Thoracic aorta (tissue), 2 donors: Measurements from ENCODE around the gene KRT38. TPM values are rescaled to one million over a fixed set of nuclear protein-coding genes. Genes with fewer than 3 reads are reported as not detected.

ENCODE experiments used
- ATAC-seq: fragments of 150-250 bp; one replicate; pipeline ENCODE4 v1.8.0; 2017; ENCODE audit warnings: low read depth; ENCODE audit not compliant: insufficient number of reproducible peaks, low FRiP score
- DNase-seq: peaks from one replicate; pipeline ENCODE4 v3.0.0-alpha.2; 2020; ENCODE audit warnings: low spot score
- H3K27ac ChIP-seq, 2 donors: fragments of 200-600 bp; sonication (generic); 1 replicate in 1 of 2; 2 replicates in 1 of 2; pipeline ENCODE4 v1.5.1; 2016; ENCODE audit warnings: mild to moderate bottlenecking in 2 of 2, moderate library complexity in 2 of 2
- H3K27me3 ChIP-seq: fragments of 200-600 bp; sonication (generic); replicated peaks from 2 replicates; pipeline ENCODE4 v1.6.0; 2016; ENCODE audit warnings: mild to moderate bottlenecking; ENCODE audit not compliant: insufficient read depth
- H3K36me3 ChIP-seq: fragments of 200-600 bp; sonication (generic); one replicate; pipeline ENCODE4 v1.5.1; 2016
- H3K4me1 ChIP-seq, 2 donors: fragments of 200-600 bp; sonication (generic); 1 replicate in 1 of 2; 2 replicates in 1 of 2; pipeline versions ENCODE4 v1.5.1 to v1.6.0; 2016; ENCODE audit warnings: low read depth in 2 of 2, mild to moderate bottlenecking in 1 of 2; ENCODE audit not compliant: control insufficient read depth in 1 of 2
- H3K4me3 ChIP-seq: fragments of 200-600 bp; sonication (generic); 2 replicates; pipeline ENCODE4 v1.5.1; 2016; ENCODE audit warnings: mild to moderate bottlenecking
- H3K9me3 ChIP-seq: fragments of 200-600 bp; sonication (generic); 2 replicates; pipeline ENCODE4 v1.5.1; 2016
- total RNA-seq, 2 donors: library from RNA; depleted of rRNA; stranded (reverse); fragments of >200 nt; gene quantifications; one replicate each; pipeline versions ENCODE4 v1.1.0 to v1.2.3, GENCODE V29; 2016
- TF ChIP-seq, protein P1 (sequence below): fragments of 200-600 bp; sonication (generic); IDR thresholded peaks from one replicate; pipeline ENCODE4 v1.5.1; 2019; ENCODE audit warnings: antibody characterized with exemption

Gene KRT38
- total RNA-seq, 2 donors from 2014 or later: not detected

DNA sequence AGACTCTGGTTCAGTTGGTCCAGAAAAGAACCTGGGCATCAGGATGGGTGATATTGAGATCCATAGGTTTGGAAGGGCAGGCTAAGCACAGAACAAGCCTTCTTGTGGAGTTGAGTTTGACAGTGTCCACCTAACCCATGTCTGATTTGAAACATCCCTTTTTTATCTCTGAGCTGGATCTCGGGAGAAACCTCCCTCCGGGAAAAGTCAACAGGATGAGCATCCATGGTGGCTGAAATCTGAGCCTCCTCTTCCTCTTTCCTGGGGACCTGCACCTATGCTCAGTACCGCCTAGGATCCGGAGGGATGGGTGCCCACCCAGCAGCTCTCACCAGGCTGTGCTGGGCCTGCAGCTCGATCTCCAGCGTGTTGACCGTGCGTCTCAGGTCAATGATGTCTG lies 23.0 kb upstream of the KRT38 start:
- H3K4me1 ChIP-seq: peaks cover 0 to 7% of the 10 kb centered on the region in 2 donors
- DNase-seq (no peak), ATAC-seq (no peak)
- H3K9me3 ChIP-seq: no peaks in the 10 kb centered on the region
- H3K27ac ChIP-seq: no peak overlapping the region
- H3K36me3 ChIP-seq: no peaks in the 10 kb centered on the region
- no peaks in the 10 kb centered on the region for H3K27me3 ChIP-seq
- TF ChIP-seq, protein P1, sequence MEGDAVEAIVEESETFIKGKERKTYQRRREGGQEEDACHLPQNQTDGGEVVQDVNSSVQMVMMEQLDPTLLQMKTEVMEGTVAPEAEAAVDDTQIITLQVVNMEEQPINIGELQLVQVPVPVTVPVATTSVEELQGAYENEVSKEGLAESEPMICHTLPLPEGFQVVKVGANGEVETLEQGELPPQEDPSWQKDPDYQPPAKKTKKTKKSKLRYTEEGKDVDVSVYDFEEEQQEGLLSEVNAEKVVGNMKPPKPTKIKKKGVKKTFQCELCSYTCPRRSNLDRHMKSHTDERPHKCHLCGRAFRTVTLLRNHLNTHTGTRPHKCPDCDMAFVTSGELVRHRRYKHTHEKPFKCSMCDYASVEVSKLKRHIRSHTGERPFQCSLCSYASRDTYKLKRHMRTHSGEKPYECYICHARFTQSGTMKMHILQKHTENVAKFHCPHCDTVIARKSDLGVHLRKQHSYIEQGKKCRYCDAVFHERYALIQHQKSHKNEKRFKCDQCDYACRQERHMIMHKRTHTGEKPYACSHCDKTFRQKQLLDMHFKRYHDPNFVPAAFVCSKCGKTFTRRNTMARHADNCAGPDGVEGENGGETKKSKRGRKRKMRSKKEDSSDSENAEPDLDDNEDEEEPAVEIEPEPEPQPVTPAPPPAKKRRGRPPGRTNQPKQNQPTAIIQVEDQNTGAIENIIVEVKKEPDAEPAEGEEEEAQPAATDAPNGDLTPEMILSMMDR: no peak
- no peak overlapping the region for H3K4me3 ChIP-seq

DNA sequence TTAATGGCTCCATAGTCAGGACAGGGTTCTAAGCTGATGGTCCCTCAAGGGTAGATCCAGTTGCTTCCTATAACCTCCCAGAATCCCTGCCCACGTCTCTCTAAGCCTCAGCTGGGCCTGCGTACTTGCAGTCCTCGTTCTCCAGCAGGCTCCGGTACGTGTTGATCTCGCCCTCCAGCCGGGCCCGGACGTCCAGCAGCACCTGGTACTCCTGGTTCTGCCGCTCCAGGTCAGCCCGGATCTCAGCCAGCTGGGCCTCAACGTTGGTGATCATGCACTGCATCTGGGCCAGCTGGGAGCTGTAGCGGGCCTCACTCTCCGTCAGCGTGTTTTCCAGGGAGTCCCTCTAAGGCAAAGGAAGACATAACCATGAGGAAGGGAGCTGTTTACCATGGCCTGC lies 21.9 kb upstream of the KRT38 start:
- H3K4me1 ChIP-seq: peaks cover 0 to 7% of the 10 kb centered on the region in 2 donors
- DNase-seq: no peak
- TF ChIP-seq, protein P1: no peak

DNA sequence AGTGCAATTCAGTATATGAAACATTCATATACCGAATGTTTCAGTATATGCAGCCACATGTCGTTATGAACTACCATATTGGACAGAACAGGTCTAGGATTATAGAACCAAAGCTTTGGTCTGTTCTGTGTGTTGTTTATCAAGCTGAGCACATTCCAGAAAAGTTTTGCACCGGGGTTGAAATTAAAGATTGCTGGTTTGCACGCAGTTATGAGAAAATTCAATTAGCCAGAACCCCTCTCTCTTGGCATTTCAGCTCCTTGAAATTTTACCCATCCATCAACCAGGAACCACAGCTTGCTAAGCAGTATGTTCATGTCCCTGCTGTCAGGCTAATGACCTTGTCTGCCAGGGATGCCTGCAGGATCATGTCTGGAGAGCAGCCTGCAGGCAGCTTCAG lies 16.9 kb upstream of the KRT38 start:
- no peaks in the 10 kb centered on the region for H3K36me3 ChIP-seq
- H3K27ac ChIP-seq: no peak overlapping the region
- H3K9me3 ChIP-seq: no peaks in the 10 kb centered on the region
- TF ChIP-seq, protein P1: no peak
- ATAC-seq: no peak
- H3K4me1 ChIP-seq: no peaks in the 10 kb centered on the region
- DNase-seq: no peak
- no peaks in the 10 kb centered on the region for H3K27me3 ChIP-seq
- no peak overlapping the region for H3K4me3 ChIP-seq

More for the DNA sequence above, 21.9 kb upstream of the KRT38 start:
- H3K27ac ChIP-seq: no peak overlapping the region
- no peak overlapping the region for H3K4me3 ChIP-seq
- H3K36me3 ChIP-seq: no peaks in the 10 kb centered on the region
- no peak for ATAC-seq
- H3K9me3 ChIP-seq: no peaks in the 10 kb centered on the region
- no peaks in the 10 kb centered on the region for H3K27me3 ChIP-seq

DNA sequence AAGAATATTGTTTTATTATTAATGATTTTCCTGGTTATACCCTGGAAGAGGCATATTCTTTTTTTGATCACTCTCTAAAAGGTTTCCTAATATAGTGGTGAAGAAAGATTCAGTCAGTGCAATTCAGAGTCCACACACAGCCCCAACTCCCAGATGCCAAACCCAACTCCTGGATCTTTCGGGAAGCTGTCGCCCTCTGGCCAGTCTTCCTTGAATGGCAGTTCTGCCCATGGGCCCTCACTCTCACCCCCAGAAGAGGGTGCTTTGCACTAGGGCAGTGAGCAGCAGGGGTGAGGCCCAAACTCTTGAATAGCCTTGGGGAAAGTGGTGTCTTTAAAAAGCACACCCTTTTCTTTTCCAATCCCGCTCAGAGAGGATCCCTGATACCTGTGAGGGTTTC lies 15.4 kb upstream of the KRT38 start:
- no peak overlapping the region for H3K4me3 ChIP-seq
- no peaks in the 10 kb centered on the region for H3K9me3 ChIP-seq
- H3K36me3 ChIP-seq: no peaks in the 10 kb centered on the region
- TF ChIP-seq, protein P1: no peak
- ATAC-seq (no peak), DNase-seq (no peak)
- no peaks in the 10 kb centered on the region for H3K27me3 ChIP-seq
- no peaks in the 10 kb centered on the region for H3K4me1 ChIP-seq
- no peak overlapping the region for H3K27ac ChIP-seq

DNA sequence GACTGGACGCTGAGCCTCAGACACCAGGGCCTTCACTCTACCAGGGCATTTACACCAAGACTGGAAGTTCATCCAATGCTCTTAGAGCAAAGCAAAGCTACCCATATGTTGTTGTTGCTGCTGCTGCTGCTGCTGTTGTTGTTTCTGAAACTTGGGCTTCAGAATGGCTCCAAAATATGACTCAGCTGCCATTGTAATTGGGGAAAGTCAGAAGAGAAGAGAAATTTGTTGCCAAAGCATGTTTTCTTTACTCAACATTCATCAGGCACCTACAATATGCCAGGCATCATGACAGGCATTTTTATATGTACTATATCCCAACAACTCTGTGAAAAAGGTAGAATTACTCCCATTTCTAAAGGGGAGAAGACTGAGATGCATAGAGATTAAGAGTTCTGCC lies 14.5 kb upstream of the KRT38 start:
- DNase-seq (no peak), ATAC-seq (no peak)
- Histone ChIP-seq H3K27me3 (no peaks in the 10 kb centered on the region), H3K9me3 (no peaks in the 10 kb centered on the region), H3K27ac (no peak overlapping the region), H3K4me1 (no peaks in the 10 kb centered on the region), H3K36me3 (no peaks in the 10 kb centered on the region), H3K4me3 (no peak overlapping the region)
- TF ChIP-seq, protein P1: no peak
